ENCODE data around the gene GMCL1. TPM values are rescaled to one million over a fixed set of nuclear protein-coding genes. Genes with fewer than 3 reads are reported as not detected.

GMCL1 gene
- total and polyA plus RNA-seq, 7 donors: 10.5 to 15.3 (median 12.3) TPM

DNA sequence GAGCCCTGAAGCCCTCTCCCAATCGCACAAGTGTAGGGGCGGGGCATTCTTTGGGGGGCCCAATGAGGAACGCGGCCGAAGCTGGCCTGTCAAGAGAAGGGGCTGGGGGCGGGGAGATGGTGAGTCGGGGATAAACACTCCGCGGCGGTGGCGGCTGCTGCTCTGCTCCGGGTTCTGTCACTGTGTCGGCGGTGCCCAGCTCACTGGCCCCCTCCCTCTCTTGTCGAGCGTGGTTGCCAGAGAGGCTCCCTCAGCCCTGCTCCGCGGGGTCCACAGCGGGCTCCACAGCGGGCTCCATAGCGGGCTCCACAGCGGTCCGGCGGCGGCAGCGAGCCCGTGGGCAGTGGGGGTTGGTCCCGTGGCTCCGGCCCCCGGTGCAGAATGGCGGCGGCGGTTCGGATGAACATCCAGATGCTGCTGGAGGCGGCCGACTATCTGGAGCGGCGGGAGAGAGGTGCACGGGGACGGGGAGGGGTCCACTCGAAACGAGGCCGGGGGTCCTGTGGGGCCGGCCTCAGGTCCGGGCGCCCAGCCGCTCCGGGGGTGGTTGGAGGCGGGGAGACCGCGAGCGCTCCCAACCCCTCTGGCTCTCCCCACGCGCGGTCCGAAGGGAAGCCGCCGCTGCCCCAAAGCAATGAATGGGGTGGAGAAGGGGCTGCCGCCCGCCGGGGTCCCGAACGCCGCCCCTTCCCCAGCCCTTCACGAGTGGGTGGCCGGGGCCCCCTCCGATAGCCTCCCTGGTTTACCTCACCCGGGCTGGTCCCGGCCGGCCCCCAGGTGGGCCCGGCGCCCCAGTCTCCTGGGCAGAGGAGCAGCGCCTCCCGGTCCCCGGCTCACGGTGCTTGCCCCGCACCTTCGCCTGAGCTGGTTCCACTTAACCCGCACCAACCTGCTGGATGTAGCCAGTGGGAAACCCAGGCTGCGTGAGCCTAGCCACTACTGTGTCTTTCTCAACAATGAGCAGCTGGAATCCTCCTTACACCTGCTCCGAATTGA, 85.8 kb downstream of the GMCL1 start, which contains the start of gene MXD1:
TSS of gene MXD1 (plus strand) at position 160 of the 996 bp plus-strand sequence. CDS start at position 382, 222 bp downstream.
- Histone ChIP-seq H3K27me3 (no peaks in the 10 kb centered on the region), H3K9me3 (no peaks in the 10 kb centered on the region), H3K4me3 (peak within 1 kb of the TSS; percentile 88 to 94 (median 94)), H3K4me1 (peaks cover 0 to 43% (median 22%) of the 10 kb centered on the region in 4 donors), H3K27ac (peak within 1 kb of the TSS; percentile 96 to 98 (median 98)), H3K36me3 (peaks cover 0 to 35% (median 3%) of the 10 kb centered on the region in 4 donors)
- no peak for DNase-seq
- TF ChIP-seq, protein P1, sequence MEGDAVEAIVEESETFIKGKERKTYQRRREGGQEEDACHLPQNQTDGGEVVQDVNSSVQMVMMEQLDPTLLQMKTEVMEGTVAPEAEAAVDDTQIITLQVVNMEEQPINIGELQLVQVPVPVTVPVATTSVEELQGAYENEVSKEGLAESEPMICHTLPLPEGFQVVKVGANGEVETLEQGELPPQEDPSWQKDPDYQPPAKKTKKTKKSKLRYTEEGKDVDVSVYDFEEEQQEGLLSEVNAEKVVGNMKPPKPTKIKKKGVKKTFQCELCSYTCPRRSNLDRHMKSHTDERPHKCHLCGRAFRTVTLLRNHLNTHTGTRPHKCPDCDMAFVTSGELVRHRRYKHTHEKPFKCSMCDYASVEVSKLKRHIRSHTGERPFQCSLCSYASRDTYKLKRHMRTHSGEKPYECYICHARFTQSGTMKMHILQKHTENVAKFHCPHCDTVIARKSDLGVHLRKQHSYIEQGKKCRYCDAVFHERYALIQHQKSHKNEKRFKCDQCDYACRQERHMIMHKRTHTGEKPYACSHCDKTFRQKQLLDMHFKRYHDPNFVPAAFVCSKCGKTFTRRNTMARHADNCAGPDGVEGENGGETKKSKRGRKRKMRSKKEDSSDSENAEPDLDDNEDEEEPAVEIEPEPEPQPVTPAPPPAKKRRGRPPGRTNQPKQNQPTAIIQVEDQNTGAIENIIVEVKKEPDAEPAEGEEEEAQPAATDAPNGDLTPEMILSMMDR (IDR thresholded peaks at IDR 0.05): no peak
- TF ChIP-seq POLR2AphosphoS5 (IDR thresholded peaks at IDR 0.05) (peak; percentile 89 to 97 (median 93)), POLR2A (IDR thresholded peaks at IDR 0.05) (peak; percentile 91 to 96)
- intact Hi-C loops (cut with DNase I): loop anchor here (1.0 to 5.0 kb wide), 7 partner anchors 157 to 478 kb away; partner anchors contain the start of genes FAM136A, NFU1, PCBP1 and TIA1
- WGBS, 2 donors: 0 to 1% methylated on average over 81 of the region's 81 CpGs

DNA sequence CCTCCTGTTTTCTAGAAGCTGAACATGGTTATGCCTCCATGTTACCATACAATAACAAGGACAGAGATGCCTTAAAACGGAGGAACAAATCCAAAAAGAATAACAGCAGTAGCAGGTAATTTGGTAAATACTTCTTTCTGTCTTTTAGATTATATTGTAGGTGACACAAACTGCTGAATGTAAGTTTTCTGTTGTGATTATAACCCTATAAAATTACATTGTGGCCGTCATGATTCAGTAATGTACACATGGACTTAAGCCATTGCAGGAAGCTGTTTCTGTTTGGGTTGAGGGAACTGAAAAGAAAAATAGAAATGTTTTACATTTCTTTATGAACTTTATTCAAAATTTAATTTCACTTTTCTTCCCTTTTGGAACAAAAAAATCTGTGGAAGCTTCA, 86.6 kb downstream of the GMCL1 start:
- TF ChIP-seq EP300 (IDR thresholded peaks at IDR 0.05): no peak
- TF ChIP-seq, protein P1 (IDR thresholded peaks at IDR 0.05): no peak
- TF ChIP-seq POLR2AphosphoS5 (IDR thresholded peaks at IDR 0.05): no peak
- no peak for TF ChIP-seq POLR2A (IDR thresholded peaks at IDR 0.05)
- intact Hi-C loops (cut with DNase I): loop anchor here (5.0 kb wide), 1 partner anchor 156 kb away; no protein-coding TSS in a partner anchor
- peak overlapping the region; percentile 88 to 94 (median 94) for H3K4me3 ChIP-seq
- 9 to 40% methylated on average over 2 of the region's 2 CpGs for WGBS, 2 donors
- H3K27me3 ChIP-seq: no peaks in the 10 kb centered on the region
- H3K27ac ChIP-seq: peak overlapping the region in 3 of 4 donors; percentile 92 to 97 (median 95)
- H3K4me1 ChIP-seq: peaks cover 0 to 43% (median 22%) of the 10 kb centered on the region in 4 donors
- peaks cover 0 to 35% (median 3%) of the 10 kb centered on the region in 4 donors for H3K36me3 ChIP-seq
- no peak for DNase-seq
- H3K9me3 ChIP-seq: no peaks in the 10 kb centered on the region

DNA sequence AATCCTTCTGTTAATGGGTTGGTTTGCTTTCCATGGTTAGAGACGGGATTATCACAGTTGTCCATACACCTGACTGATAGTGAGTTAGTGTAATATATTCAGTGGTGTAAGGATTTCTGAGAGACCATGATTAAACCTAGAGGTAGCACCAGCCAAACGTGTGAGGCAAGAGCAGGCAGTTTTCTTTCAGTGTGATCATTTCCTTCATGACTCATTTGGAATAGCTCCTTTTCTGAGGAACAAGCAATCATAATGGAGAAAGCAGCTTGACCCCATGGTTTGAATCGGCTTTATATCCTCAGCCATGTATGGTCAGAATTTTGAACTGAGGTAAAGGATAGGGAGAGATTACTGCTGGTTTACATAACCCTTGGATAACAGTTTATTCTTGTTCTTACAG, 88.4 kb downstream of the GMCL1 start:
- Histone ChIP-seq H3K4me3 (no peak overlapping the region), H3K9me3 (no peaks in the 10 kb centered on the region), H3K27ac (peak overlapping the region; percentile 15 to 97 (median 58)), H3K4me1 (peaks cover 0 to 35% (median 22%) of the 10 kb centered on the region in 4 donors), H3K36me3 (peaks cover 0 to 50% (median 8%) of the 10 kb centered on the region in 4 donors), H3K27me3 (no peaks in the 10 kb centered on the region)
- intact Hi-C loops (cut with DNase I): loop anchor here (5.0 kb wide), 1 partner anchor 154 kb away; no protein-coding TSS in a partner anchor
- TF ChIP-seq, protein P1 (IDR thresholded peaks at IDR 0.05): no peak
- TF ChIP-seq POLR2AphosphoS5 (IDR thresholded peaks at IDR 0.05): peak in 1 of 4 donors; percentile 55
- WGBS, 2 donors: 61 to 74% methylated on average over 3 of the region's 3 CpGs
- DNase-seq: no peak

DNA sequence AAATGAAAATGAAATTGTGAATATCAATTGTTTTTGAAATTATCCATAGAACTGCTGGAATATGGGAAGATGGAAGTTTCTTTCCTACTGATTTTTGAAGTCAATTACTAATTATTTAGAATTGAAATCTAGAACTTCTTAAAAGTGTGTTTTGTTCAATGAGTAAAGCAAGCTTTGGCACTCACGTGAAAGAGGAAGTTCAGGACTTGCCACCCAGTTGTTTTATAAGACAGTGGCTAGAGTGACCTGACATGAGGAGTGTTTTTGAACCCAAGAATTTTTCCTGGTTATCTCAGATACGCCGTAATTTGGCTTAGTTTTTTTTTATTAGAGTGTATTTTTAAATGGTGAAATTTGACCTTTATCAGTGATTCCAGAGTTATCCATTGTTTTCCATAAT, 88.9 kb downstream of the GMCL1 start:
- no peak for TF ChIP-seq POLR2A (IDR thresholded peaks at IDR 0.05)
- TF ChIP-seq EP300 (IDR thresholded peaks at IDR 0.05): no peak
- TF ChIP-seq, protein P1 (IDR thresholded peaks at IDR 0.05): no peak
- no peak for TF ChIP-seq POLR2AphosphoS5 (IDR thresholded peaks at IDR 0.05)
- no peaks in the 10 kb centered on the region for H3K27me3 ChIP-seq
- intact Hi-C loops (cut with DNase I): loop anchor here (5.0 kb wide), 1 partner anchor 154 kb away; no protein-coding TSS in a partner anchor
- H3K9me3 ChIP-seq: no peaks in the 10 kb centered on the region
- peaks cover 0 to 32% (median 20%) of the 10 kb centered on the region in 4 donors for H3K4me1 ChIP-seq
- H3K36me3 ChIP-seq: peaks cover 0 to 55% (median 8%) of the 10 kb centered on the region in 4 donors
- H3K4me3 ChIP-seq: no peak overlapping the region
- no peak for DNase-seq
- WGBS, 2 donors: 47 to 65% methylated on average over 3 of the region's 3 CpGs
- H3K27ac ChIP-seq: peak overlapping the region; percentile 15 to 97 (median 58)

Measured in sigmoid colon (tissue), 7 donors.